ENCODE measurements around the gene ECI1. TPM values are rescaled to one million over a fixed set of nuclear protein-coding genes. Genes with fewer than 3 reads are reported as not detected.

ECI1 gene
- total and polyA plus RNA-seq, 9 donors = 44.4 to 81.7 (median 59.3) TPM

- no peaks in the 10 kb centered on the region for H3K9me3 ChIP-seq (replicated peaks; ENCODE audit: control insufficient read depth, low read depth, low read length)
- peaks cover 15% of the 10 kb centered on the region for H3K4me1 ChIP-seq (ENCODE audit: control insufficient read depth, insufficient read depth, low read length)
- DNase-seq = no peak
- no peaks in the 10 kb centered on the region for H3K27me3 ChIP-seq (ENCODE audit: control insufficient read depth, insufficient read depth, low read length)
- no peak overlapping the region for H3K27ac ChIP-seq (ENCODE audit: low read length)
- WGBS (ENCODE audit: insufficient coverage) = 92% methylated on average over 2 of the region's 6 CpGs
- peaks cover 50% of the 10 kb centered on the region for H3K36me3 ChIP-seq (ENCODE audit: control insufficient read depth, insufficient read depth, low read length)
- no peak overlapping the region for H3K4me3 ChIP-seq (ENCODE audit: low read length)
Observed at GRCh38 chr16:2226918-2227317, 24.5 kb downstream of the ECI1 start.

- DNase-seq = no peak
- Histone ChIP-seq H3K4me3 (ENCODE audit: low read length) (no peak overlapping the region), H3K27ac (ENCODE audit: low read length) (no peak overlapping the region), H3K27me3 (ENCODE audit: control insufficient read depth, insufficient read depth, low read length) (no peaks in the 10 kb centered on the region), H3K9me3 (replicated peaks; ENCODE audit: control insufficient read depth, low read depth, low read length) (no peaks in the 10 kb centered on the region), H3K36me3 (ENCODE audit: control insufficient read depth, insufficient read depth, low read length) (peaks cover 44% of the 10 kb centered on the region), H3K4me1 (ENCODE audit: control insufficient read depth, insufficient read depth, low read length) (peaks cover 15% of the 10 kb centered on the region)
- WGBS (ENCODE audit: insufficient coverage) = 82% methylated on average over 4 of the region's 9 CpGs
Observed at GRCh38 chr16:2226245-2226793, 25.1 kb downstream of the ECI1 start.

- H3K27me3 ChIP-seq (ENCODE audit: control insufficient read depth, insufficient read depth, low read length) = no peaks in the 10 kb centered on the region
- peak overlapping the region; percentile 85 for H3K27ac ChIP-seq (ENCODE audit: low read length)
- WGBS (ENCODE audit: insufficient coverage) = 5% methylated on average over 20 of the region's 22 CpGs
- DNase-seq = peak; percentile 65
- peaks cover 15% of the 10 kb centered on the region for H3K4me1 ChIP-seq (ENCODE audit: control insufficient read depth, insufficient read depth, low read length)
- no peaks in the 10 kb centered on the region for H3K9me3 ChIP-seq (replicated peaks; ENCODE audit: control insufficient read depth, low read depth, low read length)
- peak overlapping the region; percentile 96 for H3K4me3 ChIP-seq (ENCODE audit: low read length)
- H3K36me3 ChIP-seq (ENCODE audit: control insufficient read depth, insufficient read depth, low read length) = peaks cover 26% of the 10 kb centered on the region
Observed at GRCh38 chr16:2223942-2224486, 27.4 kb downstream of the ECI1 start.

GRCh38 chr16:2223221-2223941 is 28.0 kb downstream of the ECI1 start, which contains the start of gene E4F1:
E4F1 (plus strand) TSS chr16:2223591; CDS start chr16:2223614, 23 bp downstream.
- peak; percentile 99 for DNase-seq
- peaks cover 15% of the 10 kb centered on the region for H3K4me1 ChIP-seq (ENCODE audit: control insufficient read depth, insufficient read depth, low read length)
- H3K4me3 ChIP-seq (ENCODE audit: low read length) = peak within 1 kb of the TSS; percentile 96
- H3K9me3 ChIP-seq (replicated peaks; ENCODE audit: control insufficient read depth, low read depth, low read length) = no peaks in the 10 kb centered on the region
- H3K36me3 ChIP-seq (ENCODE audit: control insufficient read depth, insufficient read depth, low read length) = peaks cover 19% of the 10 kb centered on the region
- H3K27me3 ChIP-seq (ENCODE audit: control insufficient read depth, insufficient read depth, low read length) = no peaks in the 10 kb centered on the region
- under 1% methylated on average over 82 of the region's 82 CpGs for WGBS (ENCODE audit: insufficient coverage)
- peak within 1 kb of the TSS; percentile 91 for H3K27ac ChIP-seq (ENCODE audit: low read length)

- H3K4me1 ChIP-seq (ENCODE audit: control insufficient read depth, insufficient read depth, low read length) = peaks cover 26% of the 10 kb centered on the region
Observed at GRCh38 chr16:2216330-2216729, 35.1 kb downstream of the ECI1 start.

GRCh38 chr16:2214719-2214968 is 36.7 kb downstream of the ECI1 start, which contains the start of gene PGP:
PGP (minus strand) TSS chr16:2214840; CDS start chr16:2214777, 63 bp downstream.
- peak within 1 kb of the TSS; percentile 73 for H3K4me3 ChIP-seq (ENCODE audit: low read length)
- peaks cover 40% of the 10 kb centered on the region for H3K4me1 ChIP-seq (ENCODE audit: control insufficient read depth, insufficient read depth, low read length)
- H3K27me3 ChIP-seq (ENCODE audit: control insufficient read depth, insufficient read depth, low read length) = no peaks in the 10 kb centered on the region
- peaks cover 12% of the 10 kb centered on the region for H3K36me3 ChIP-seq (ENCODE audit: control insufficient read depth, insufficient read depth, low read length)
- H3K27ac ChIP-seq (ENCODE audit: low read length) = peak within 1 kb of the TSS; percentile 97
- no peaks in the 10 kb centered on the region for H3K9me3 ChIP-seq (replicated peaks; ENCODE audit: control insufficient read depth, low read depth, low read length)
- DNase-seq = no peak
- WGBS (ENCODE audit: insufficient coverage) = under 1% methylated on average over 48 of the region's 48 CpGs

More at GRCh38 chr16:2216330-2216729, 35.1 kb downstream of the ECI1 start:
- no CpG with 5 or more reads among the region's 4 CpGs for WGBS (ENCODE audit: insufficient coverage)
- Histone ChIP-seq H3K36me3 (ENCODE audit: control insufficient read depth, insufficient read depth, low read length) (peaks cover 10% of the 10 kb centered on the region), H3K27me3 (ENCODE audit: control insufficient read depth, insufficient read depth, low read length) (no peaks in the 10 kb centered on the region), H3K9me3 (replicated peaks; ENCODE audit: control insufficient read depth, low read depth, low read length) (no peaks in the 10 kb centered on the region), H3K4me3 (ENCODE audit: low read length) (no peak overlapping the region), H3K27ac (ENCODE audit: low read length) (no peak overlapping the region)
- no peak for DNase-seq

- Histone ChIP-seq H3K27me3 (ENCODE audit: control insufficient read depth, insufficient read depth, low read length) (no peaks in the 10 kb centered on the region), H3K36me3 (ENCODE audit: control insufficient read depth, insufficient read depth, low read length) (peaks cover 17% of the 10 kb centered on the region), H3K4me1 (ENCODE audit: control insufficient read depth, insufficient read depth, low read length) (peaks cover 43% of the 10 kb centered on the region), H3K9me3 (replicated peaks; ENCODE audit: control insufficient read depth, low read depth, low read length) (no peaks in the 10 kb centered on the region), H3K4me3 (ENCODE audit: low read length) (peak overlapping the region; percentile 47), H3K27ac (ENCODE audit: low read length) (peak overlapping the region; percentile 69)
- under 1% methylated on average over 98 of the region's 98 CpGs for WGBS (ENCODE audit: insufficient coverage)
- DNase-seq = no peak
Observed at GRCh38 chr16:2213817-2214718, 37.3 kb downstream of the ECI1 start.

DNA sequence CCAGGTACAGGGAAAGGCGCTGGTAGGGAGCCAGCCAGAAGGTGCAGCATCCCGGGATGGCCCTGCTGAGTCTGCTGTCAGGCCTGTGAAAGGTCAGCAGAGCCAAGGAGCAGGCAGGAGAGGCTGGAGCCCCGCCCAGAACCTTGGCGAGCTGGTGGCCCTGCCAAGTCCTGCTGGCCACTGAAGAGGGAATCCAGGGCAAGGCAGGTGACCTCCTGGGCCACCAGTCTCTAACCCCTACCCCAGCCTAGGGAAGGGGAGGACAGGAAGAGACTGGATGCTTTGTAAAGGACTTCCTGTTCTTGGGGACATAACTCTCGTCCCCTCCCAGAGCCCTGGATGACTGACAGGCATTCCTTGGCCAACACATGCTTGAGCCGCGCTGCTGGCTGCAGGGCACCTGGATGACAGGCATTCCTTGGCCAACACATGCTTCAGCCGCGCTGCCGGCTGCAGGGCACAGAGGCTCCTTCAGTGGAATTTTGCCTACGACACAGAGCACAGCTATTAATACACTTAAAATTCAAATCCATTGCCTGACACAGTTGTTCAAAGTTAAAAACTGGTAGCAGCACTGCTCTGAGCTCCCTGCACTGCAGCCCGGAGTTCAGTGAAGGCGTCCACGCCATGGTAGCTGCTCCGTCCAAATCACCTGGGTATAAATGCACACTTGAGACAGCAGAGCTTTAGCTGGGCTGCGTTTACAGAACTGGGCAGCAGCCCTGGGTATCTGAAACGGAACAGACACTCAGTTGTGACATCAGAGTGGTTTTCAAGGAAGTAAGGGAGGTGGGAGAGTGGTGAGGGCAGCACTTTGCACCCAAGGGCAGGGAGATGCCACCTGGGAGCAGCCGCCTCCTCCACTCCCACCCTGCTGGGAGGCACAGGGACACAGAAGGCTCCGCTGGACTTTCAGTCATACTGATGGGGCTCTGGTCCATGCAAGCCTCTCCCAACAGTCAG is 38.7 kb downstream of the ECI1 start:
- peaks cover 32% of the 10 kb centered on the region for H3K36me3 ChIP-seq (ENCODE audit: control insufficient read depth, insufficient read depth, low read length)
- DNase-seq = peak; percentile 74
- H3K9me3 ChIP-seq (replicated peaks; ENCODE audit: control insufficient read depth, low read depth, low read length) = no peaks in the 10 kb centered on the region
- H3K27me3 ChIP-seq (ENCODE audit: control insufficient read depth, insufficient read depth, low read length) = no peaks in the 10 kb centered on the region
- peaks cover 50% of the 10 kb centered on the region for H3K4me1 ChIP-seq (ENCODE audit: control insufficient read depth, insufficient read depth, low read length)
- 73% methylated on average over 17 of the region's 19 CpGs for WGBS (ENCODE audit: insufficient coverage)
- H3K27ac ChIP-seq (ENCODE audit: low read length) = peak overlapping the region; percentile 69
- H3K4me3 ChIP-seq (ENCODE audit: low read length) = peak overlapping the region; percentile 47

DNA sequence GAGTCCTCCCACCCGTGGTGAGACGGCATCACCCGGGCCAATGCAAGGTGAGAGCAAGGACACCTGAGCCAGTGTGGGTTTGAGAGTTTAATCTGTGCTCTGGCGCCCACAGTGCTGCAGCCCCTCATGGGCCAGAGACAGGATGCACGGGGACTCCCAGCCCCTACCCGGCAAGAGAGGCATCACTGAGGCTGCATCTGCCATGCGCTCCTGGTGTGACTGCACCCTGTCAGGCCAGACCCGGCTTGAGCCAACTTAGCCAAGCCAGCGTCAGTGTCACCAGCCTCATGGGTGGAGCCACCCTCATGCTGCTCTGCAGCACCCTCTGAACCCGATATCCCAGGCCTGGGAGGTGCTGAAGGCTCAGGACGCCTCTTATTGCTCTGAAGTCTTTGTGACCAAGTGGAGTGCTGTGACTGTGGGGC is 39.5 kb downstream of the ECI1 start:
- 79% methylated on average over 9 of the region's 11 CpGs for WGBS (ENCODE audit: insufficient coverage)
- DNase-seq = no peak
- peaks cover 39% of the 10 kb centered on the region for H3K36me3 ChIP-seq (ENCODE audit: control insufficient read depth, insufficient read depth, low read length)
- H3K4me1 ChIP-seq (ENCODE audit: control insufficient read depth, insufficient read depth, low read length) = peaks cover 50% of the 10 kb centered on the region
- no peaks in the 10 kb centered on the region for H3K9me3 ChIP-seq (replicated peaks; ENCODE audit: control insufficient read depth, low read depth, low read length)
- H3K27me3 ChIP-seq (ENCODE audit: control insufficient read depth, insufficient read depth, low read length) = no peaks in the 10 kb centered on the region
- H3K27ac ChIP-seq (ENCODE audit: low read length) = peak overlapping the region; percentile 68
- H3K4me3 ChIP-seq (ENCODE audit: low read length) = no peak overlapping the region

Measured in muscle of leg (tissue), 11 donors.